NAMALWA (cell line): ENCODE data around the gene SRL.
"Not testable (repeated sequence)": the region's sequence is repeated elsewhere in the genome, so short reads cannot be mapped to it uniquely, and the experiment has no call there.

Experiments
- DNase-seq: peaks from one replicate; pipeline ENCODE4 v3.0.0-alpha.2; 2015; ENCODE audit warnings: low spot score

The SRL gene

GRCh38 chr16:4260360-4260759, 18.5 kb upstream of the SRL start:
- DNase-seq, result no peak

- no peak for DNase-seq
Measured at GRCh38 chr16:4257646-4258556, 16.0 kb upstream of the SRL start.

- peak; percentile 99 for DNase-seq
Measured at GRCh38 chr16:4253394-4254150, 11.7 kb upstream of the SRL start.

GRCh38 chr16:4253012-4253393, 11.1 kb upstream of the SRL start:
- DNase-seq, result not testable (repeated sequence)

GRCh38 chr16:4249530-4250308, 7.8 kb upstream of the SRL start:
- peak; percentile 70 for DNase-seq

- no peak for DNase-seq
Measured at GRCh38 chr16:4247460-4247784, 5.5 kb upstream of the SRL start.

GRCh38 chr16:4246777-4247459, 5.0 kb upstream of the SRL start:
- no peak for DNase-seq

GRCh38 chr16:4245077-4245791, 3.4 kb upstream of the SRL start:
- no peak for DNase-seq

GRCh38 chr16:4244254-4245076, 2.6 kb upstream of the SRL start:
- peak; percentile 89 for DNase-seq

GRCh38 chr16:4241258-4241927, 487 bp downstream of the SRL start:
- no peak for DNase-seq

GRCh38 chr16:4240624-4241023, 1.3 kb downstream of the SRL start:
- DNase-seq, result no peak

- DNase-seq, result no peak
Measured at GRCh38 chr16:4239682-4240175, 2.2 kb downstream of the SRL start.

- DNase-seq, result no peak
Measured at GRCh38 chr16:4239020-4239419, 2.9 kb downstream of the SRL start.

- DNase-seq, result no peak
Measured at GRCh38 chr16:4233431-4233830, 8.4 kb downstream of the SRL start.

- no peak for DNase-seq
Measured at GRCh38 chr16:4232541-4233386, 9.1 kb downstream of the SRL start.

GRCh38 chr16:4231886-4232285, 10.0 kb downstream of the SRL start:
- DNase-seq, result no peak

GRCh38 chr16:4231367-4231766, 10.5 kb downstream of the SRL start:
- no peak for DNase-seq

GRCh38 chr16:4227040-4227332, 14.9 kb downstream of the SRL start:
- no peak for DNase-seq
